RWPE2 (cell line): ENCODE results near the gene SPEG.

Experiments used
- ATAC-seq: fragments of 200-7000 bp; cut with Tn5 transposase; 3 replicates; pipeline ENCODE4 v1.9.1; 2021; ENCODE audit warnings: low read depth
- DNase-seq: peaks from one replicate; pipeline ENCODE4 v3.0.0-alpha.2; 2020; ENCODE audit warnings: low spot score
- H3K27ac ChIP-seq: fragments of 450-650 bp; 2 replicates; pipeline ENCODE4 v1.5.1; 2017; ENCODE audit warnings: mild to moderate bottlenecking; ENCODE audit not compliant: poor library complexity, severe bottlenecking
- H3K27me3 ChIP-seq: fragments of 250-450 bp; sonication (Bioruptor Pico); 2 replicates; pipeline ENCODE4 v1.5.1; 2021; ENCODE audit warnings: mild to moderate bottlenecking, moderate library complexity; ENCODE audit not compliant: insufficient read depth, poor library complexity, severe bottlenecking
- H3K36me3 ChIP-seq: fragments of 250-450 bp; sonication (Bioruptor Pico); 2 replicates; pipeline ENCODE4 v1.5.1; 2020; ENCODE audit warnings: low read depth, mild to moderate bottlenecking, moderate library complexity
- H3K4me1 ChIP-seq: fragments of 250-450 bp; sonication (Bioruptor Pico); 2 replicates; pipeline ENCODE4 v1.5.1; 2021; ENCODE audit warnings: mild to moderate bottlenecking, moderate library complexity; ENCODE audit not compliant: insufficient read depth, poor library complexity, severe bottlenecking
- H3K4me3 ChIP-seq: fragments of 250-450 bp; sonication (Bioruptor Pico); 2 replicates; pipeline ENCODE4 v1.5.1; 2021; ENCODE audit warnings: mild to moderate bottlenecking, moderate library complexity; ENCODE audit not compliant: severe bottlenecking
- H3K9me3 ChIP-seq: fragments of 250-450 bp; sonication (Bioruptor Pico); 2 replicates; pipeline ENCODE4 v1.5.1; 2021; ENCODE audit warnings: mild to moderate bottlenecking, moderate library complexity; ENCODE audit not compliant: severe bottlenecking
- TF ChIP-seq, protein P1 (sequence below): fragments of 450-650 bp; IDR thresholded peaks from one replicate; pipeline ENCODE4 v1.5.1; 2017; ENCODE audit warnings: mild to moderate bottlenecking, moderate library complexity; ENCODE audit not compliant: poor library complexity, severe bottlenecking

The SPEG gene

DNA sequence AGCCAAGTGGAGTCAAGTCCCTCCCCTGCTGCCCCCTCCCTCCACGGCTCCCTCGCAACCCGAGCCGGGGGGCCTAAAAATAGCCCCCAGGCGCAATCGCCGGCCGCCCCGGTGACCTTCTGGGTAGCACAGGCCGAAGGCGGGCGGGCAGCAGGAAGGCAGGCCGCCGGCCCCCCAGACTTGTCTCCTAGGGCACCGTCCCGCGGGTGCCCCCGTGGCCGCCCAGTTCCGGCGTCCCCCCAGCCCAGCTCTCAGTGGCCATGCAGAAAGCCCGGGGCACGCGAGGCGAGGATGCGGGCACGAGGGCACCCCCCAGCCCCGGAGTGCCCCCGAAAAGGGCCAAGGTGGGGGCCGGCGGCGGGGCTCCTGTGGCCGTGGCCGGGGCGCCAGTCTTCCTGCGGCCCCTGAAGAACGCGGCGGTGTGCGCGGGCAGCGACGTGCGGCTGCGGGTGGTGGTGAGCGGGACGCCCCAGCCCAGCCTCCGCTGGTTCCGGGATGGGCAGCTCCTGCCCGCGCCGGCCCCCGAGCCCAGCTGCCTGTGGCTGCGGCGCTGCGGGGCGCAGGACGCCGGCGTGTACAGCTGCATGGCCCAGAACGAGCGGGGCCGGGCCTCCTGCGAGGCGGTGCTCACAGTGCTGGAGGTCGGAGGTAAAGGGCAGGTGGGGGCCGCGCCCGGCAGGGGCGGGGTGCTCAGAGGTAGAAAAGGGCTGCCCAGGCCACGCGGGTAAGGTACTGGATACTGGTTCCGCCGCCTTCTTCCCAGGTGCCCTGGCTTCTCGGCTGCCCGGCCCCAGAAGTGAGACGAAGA, at the start of gene SPEG:
Gene SPEG (plus strand): TSS at position 126 of the 808 bp plus-strand sequence. CDS start 135 bp downstream, at position 261.
- Histone ChIP-seq H3K27ac (no peak within 1 kb of the TSS), H3K4me3 (no peak within 1 kb of the TSS), H3K4me1 (no peaks in the 10 kb centered on the region), H3K9me3 (no peaks in the 10 kb centered on the region), H3K27me3 (no peaks in the 10 kb centered on the region), H3K36me3 (no peaks in the 10 kb centered on the region)
- TF ChIP-seq, protein P1, sequence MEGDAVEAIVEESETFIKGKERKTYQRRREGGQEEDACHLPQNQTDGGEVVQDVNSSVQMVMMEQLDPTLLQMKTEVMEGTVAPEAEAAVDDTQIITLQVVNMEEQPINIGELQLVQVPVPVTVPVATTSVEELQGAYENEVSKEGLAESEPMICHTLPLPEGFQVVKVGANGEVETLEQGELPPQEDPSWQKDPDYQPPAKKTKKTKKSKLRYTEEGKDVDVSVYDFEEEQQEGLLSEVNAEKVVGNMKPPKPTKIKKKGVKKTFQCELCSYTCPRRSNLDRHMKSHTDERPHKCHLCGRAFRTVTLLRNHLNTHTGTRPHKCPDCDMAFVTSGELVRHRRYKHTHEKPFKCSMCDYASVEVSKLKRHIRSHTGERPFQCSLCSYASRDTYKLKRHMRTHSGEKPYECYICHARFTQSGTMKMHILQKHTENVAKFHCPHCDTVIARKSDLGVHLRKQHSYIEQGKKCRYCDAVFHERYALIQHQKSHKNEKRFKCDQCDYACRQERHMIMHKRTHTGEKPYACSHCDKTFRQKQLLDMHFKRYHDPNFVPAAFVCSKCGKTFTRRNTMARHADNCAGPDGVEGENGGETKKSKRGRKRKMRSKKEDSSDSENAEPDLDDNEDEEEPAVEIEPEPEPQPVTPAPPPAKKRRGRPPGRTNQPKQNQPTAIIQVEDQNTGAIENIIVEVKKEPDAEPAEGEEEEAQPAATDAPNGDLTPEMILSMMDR = no peak
- DNase-seq = peak; percentile 54
- ATAC-seq = no peak

DNA sequence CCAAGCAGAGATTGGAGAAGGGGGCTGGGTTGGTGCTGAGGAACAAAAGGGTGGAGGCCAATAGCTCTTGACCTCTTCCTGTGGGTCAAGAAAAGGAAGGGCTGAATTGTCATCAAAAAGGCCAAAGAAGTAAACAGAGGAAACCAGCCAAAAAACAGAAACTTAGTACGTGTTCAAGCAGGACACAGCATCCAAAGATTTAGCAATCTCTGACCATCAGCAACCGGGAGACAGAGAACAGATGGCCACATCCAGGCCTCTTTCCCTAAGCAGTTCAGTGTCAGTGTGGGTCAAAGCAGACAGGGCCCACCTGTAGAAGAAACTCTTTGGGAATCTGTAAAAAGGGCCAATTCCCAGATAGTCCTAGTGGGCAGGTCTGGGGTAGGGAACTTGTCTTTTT, 49.8 kb upstream of the SPEG start:
- H3K4me1 ChIP-seq = no peaks in the 10 kb centered on the region
- peaks cover 29% of the 10 kb centered on the region for H3K36me3 ChIP-seq
- ATAC-seq (no peak), DNase-seq (no peak)
- TF ChIP-seq, protein P1 = no peak
- H3K9me3 ChIP-seq = no peaks in the 10 kb centered on the region
- no peak overlapping the region for H3K4me3 ChIP-seq
- H3K27me3 ChIP-seq = peaks cover under 1% of the 10 kb centered on the region
- no peak overlapping the region for H3K27ac ChIP-seq

DNA sequence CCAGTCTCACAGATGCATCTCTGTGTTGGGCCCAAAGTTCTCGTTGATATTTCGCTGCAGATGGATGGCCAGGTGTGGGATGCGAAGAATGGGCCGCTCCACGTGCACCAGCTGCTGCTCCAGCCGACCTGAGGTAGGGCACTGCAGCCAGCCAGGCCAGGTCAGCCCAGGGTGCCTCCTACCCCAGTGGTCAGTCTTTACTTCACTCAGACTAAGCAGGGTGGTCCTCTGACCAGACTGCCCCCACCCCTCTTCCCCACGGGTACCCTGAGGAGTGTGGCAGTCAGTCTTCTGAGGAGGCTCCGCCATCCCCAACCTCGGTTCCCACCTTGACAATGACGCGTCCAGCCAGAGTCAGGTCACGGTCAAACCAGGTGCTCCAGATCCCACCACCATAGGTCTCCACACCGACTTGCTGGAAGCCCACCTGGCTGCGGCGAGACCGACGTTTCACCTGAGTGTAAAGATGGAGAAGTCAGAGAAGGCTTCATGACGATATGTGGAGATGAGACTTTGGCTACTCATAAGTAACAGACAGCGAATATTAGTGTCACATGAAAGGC, 48.6 kb upstream of the SPEG start:
- DNase-seq = no peak
- Histone ChIP-seq H3K27ac (no peak overlapping the region), H3K4me3 (no peak overlapping the region), H3K27me3 (peaks cover 3% of the 10 kb centered on the region), H3K4me1 (no peaks in the 10 kb centered on the region), H3K36me3 (peaks cover 24% of the 10 kb centered on the region), H3K9me3 (no peaks in the 10 kb centered on the region)
- no peak for ATAC-seq
- TF ChIP-seq, protein P1 = no peak

DNA sequence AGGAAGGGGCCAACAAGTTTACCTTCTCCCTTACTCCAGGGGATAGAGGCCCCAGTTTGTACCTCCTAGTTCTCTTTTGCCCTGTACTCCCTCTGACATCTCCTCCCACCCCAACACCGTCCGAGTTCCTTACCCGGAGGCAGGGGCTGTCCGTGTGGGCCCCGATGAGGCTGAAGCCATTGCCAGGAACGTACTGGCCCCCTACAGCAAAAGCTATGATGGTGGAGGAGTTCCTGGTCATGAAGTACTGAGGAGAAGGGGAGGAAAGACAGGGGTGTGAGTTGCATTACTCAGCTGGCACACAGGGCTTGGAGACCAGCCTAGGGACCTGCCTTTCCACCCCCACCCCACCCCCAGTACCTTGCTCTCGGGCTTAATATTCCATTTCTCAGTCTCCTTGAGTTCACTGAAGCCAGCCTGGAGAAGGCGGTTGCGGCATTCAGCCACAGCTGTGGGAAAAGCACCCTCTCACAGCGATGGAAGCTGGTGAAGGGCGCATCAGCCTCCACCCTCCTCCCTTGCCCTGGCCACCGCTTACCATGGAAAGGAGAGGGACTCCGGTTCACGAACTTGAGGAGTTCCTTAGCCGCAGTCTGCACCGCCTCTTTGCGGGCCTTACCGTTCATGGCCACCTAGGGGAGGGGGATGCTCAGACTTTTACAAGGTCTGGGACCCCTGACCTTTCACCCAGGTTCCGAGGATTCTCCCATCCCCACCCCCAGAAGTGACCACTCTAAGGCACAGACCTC, 47.9 kb upstream of the SPEG start:
- H3K9me3 ChIP-seq = no peaks in the 10 kb centered on the region
- peak overlapping the region; percentile 68 for H3K27ac ChIP-seq
- TF ChIP-seq, protein P1 = no peak
- H3K36me3 ChIP-seq = peaks cover 22% of the 10 kb centered on the region
- DNase-seq = no peak
- no peak for ATAC-seq
- H3K4me1 ChIP-seq = no peaks in the 10 kb centered on the region
- H3K4me3 ChIP-seq = peak overlapping the region; percentile 76
- H3K27me3 ChIP-seq = peaks cover 3% of the 10 kb centered on the region
